Sigmoid colon (tissue), 7 donors: ENCODE measurements around the gene DMAC2. TPM values are rescaled to one million over a fixed set of nuclear protein-coding genes. Genes with fewer than 3 reads are reported as not detected.
"Not testable (repeated sequence)": the region's sequence is repeated elsewhere in the genome, so short reads cannot be mapped to it uniquely, and the experiment has no call there.

Source experiments
- DNase-seq: peaks from one replicate; pipeline ENCODE4 v3.0.0-alpha.2; 2019
- H3K27ac ChIP-seq, 4 donors: fragments of 200-600 bp; sonication (generic); one replicate each; pipeline ENCODE4 v1.5.1; 2016 to 2019; ENCODE audit warnings: mild to moderate bottlenecking in 1 of 4
- H3K27me3 ChIP-seq, 3 donors: fragments of 200-600 bp; sonication (generic); one replicate each; pipeline ENCODE4 v1.5.1; 2019; ENCODE audit warnings: mild to moderate bottlenecking in 1 of 3
- H3K36me3 ChIP-seq, 4 donors: fragments of 200-600 bp; sonication (generic); one replicate each; pipeline ENCODE4 v1.5.1; 2016 to 2019
- H3K4me1 ChIP-seq, 4 donors: fragments of 200-600 bp; sonication (generic); one replicate each; pipeline ENCODE4 v1.5.1; 2017 to 2019
- H3K4me3 ChIP-seq, 4 donors: fragments of 200-600 bp; sonication (generic); one replicate each; pipeline ENCODE4 v1.5.1; 2017 to 2019; ENCODE audit warnings: mild to moderate bottlenecking in 2 of 4, moderate library complexity in 1 of 4
- H3K9me3 ChIP-seq, 4 donors: fragments of 200-600 bp in 3 of 4; sonication (generic) in 3 of 4; one replicate each; pipeline versions ENCODE4 v1.5.1 to v1.6.1; 2013 to 2019
- EP300 ChIP-seq, 4 donors: sonication (generic); formaldehyde crosslinking; IDR thresholded peaks; one replicate each; pipeline ENCODE4 v1.6.1; 2017; ENCODE audit warnings: antibody characterized with exemption in 4 of 4
- POLR2A ChIP-seq, 2 donors: fragments of 450-650 bp; IDR thresholded peaks; one replicate each; pipeline ENCODE4 v1.6.1; 2016; ENCODE audit warnings: antibody characterized with exemption in 2 of 2, mild to moderate bottlenecking in 2 of 2, moderate library complexity in 2 of 2
- POLR2AphosphoS5 ChIP-seq, 4 donors: sonication (generic); formaldehyde crosslinking; IDR thresholded peaks; one replicate each; pipeline ENCODE4 v1.6.1; 2017; ENCODE audit warnings: antibody characterized with exemption in 4 of 4
- WGBS, 2 donors: extraction: QIAGEN DNeasy Blood & Tissue Kit; methylation state at CpG; one replicate each; pipeline ENCODE4 v1.1.7; 2013; 5-methylcytosine and 5-hydroxymethylcytosine counted together
- intact Hi-C: fragments of 100-400 bp; cut with DNase I; formaldehyde crosslinking; loops from one replicate; pipeline ENCODE4 v1.15.1; 2023
- polyA plus RNA-seq, 3 donors: library from polyadenylated mRNA; stranded (reverse); fragments of 200-250 nt; gene quantifications; one replicate each; pipeline ENCODE4 v1.2.3, GENCODE V29; 2013
- total RNA-seq, 4 donors: library from RNA; depleted of rRNA; stranded (reverse); fragments of >200 nt; gene quantifications; one replicate each; pipeline ENCODE4 v1.1.0, GENCODE V29; 2016
- TF ChIP-seq, protein P1 (sequence below), 4 experiments: fragments of 450-650 bp in 3 of 4; fragments of 200-600 bp in 1 of 4; IDR thresholded peaks; one replicate each; pipeline ENCODE4 v1.5.1; 2016 to 2019; ENCODE audit warnings: antibody characterized with exemption in 4 of 4, mild to moderate bottlenecking in 3 of 4, moderate library complexity in 2 of 4
- donor health status: healthy with polysubstance abuse.
- donor health status: Bipolar disorder and iron deficiency.
- donor health status: healthy.

Gene DMAC2
- total and polyA plus RNA-seq, 7 donors = 33.9 to 58.0 (median 41.3) TPM

DNA sequence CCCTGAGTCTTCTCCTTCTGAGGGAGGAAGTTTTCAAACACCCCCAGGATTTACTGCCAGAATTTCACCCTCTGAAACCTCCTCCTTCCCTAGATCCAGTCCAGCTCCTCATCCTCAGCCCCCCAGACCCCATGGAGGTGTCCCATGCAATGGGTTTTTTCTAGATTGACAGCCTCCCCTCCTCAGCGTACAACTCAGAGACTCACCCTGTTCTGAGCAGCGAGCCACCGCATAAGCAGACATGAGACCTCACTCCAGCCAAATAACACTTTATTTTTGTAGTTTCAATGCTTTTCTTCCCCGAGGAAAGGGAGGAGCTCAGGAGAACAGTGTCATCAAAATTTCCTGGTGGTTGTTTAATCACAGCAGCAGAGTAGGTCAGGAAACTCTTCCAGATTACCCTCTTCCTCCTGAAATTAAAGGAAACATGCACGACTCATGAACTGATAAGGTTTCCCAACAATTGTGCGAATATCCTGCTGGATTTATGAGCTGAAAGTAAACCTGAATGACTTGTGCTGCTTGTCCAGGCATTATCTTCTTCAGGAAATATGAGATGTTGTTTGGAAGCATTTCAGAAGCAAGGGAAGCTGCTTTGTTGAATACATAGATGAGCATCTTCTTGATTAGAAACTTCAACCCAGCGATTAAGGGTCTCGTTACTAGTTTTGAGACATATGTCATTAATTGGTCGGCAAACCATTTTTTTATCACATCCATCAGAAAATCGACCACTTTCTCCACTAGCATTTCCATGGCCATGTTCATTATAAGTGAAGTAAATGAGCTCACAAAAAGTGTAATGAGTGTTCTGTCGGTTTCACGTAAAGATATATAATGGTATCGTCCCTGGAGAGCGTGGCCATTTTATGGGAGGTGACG lies 39.4 kb upstream of the DMAC2 start:
- Histone ChIP-seq H3K27ac (peak overlapping the region in 3 of 4 donors; percentile 6 to 49 (median 15)), H3K36me3 (no peaks in the 10 kb centered on the region), H3K4me1 (no peaks in the 10 kb centered on the region), H3K9me3 (peaks cover 0 to 2% (median 0%) of the 10 kb centered on the region in 4 donors), H3K4me3 (no peak overlapping the region), H3K27me3 (peaks cover 0 to 34% (median 6%) of the 10 kb centered on the region in 3 donors)
- intact Hi-C loops = no loop called here
- TF ChIP-seq POLR2AphosphoS5 (IDR thresholded peaks at IDR 0.05) = peak in 1 of 4 donors; percentile 29
- TF ChIP-seq POLR2A (IDR thresholded peaks at IDR 0.05) = no peak
- TF ChIP-seq, protein P1, sequence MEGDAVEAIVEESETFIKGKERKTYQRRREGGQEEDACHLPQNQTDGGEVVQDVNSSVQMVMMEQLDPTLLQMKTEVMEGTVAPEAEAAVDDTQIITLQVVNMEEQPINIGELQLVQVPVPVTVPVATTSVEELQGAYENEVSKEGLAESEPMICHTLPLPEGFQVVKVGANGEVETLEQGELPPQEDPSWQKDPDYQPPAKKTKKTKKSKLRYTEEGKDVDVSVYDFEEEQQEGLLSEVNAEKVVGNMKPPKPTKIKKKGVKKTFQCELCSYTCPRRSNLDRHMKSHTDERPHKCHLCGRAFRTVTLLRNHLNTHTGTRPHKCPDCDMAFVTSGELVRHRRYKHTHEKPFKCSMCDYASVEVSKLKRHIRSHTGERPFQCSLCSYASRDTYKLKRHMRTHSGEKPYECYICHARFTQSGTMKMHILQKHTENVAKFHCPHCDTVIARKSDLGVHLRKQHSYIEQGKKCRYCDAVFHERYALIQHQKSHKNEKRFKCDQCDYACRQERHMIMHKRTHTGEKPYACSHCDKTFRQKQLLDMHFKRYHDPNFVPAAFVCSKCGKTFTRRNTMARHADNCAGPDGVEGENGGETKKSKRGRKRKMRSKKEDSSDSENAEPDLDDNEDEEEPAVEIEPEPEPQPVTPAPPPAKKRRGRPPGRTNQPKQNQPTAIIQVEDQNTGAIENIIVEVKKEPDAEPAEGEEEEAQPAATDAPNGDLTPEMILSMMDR (IDR thresholded peaks at IDR 0.05) = no peak
- TF ChIP-seq EP300 (IDR thresholded peaks at IDR 0.05) = peak in 1 of 4 donors; percentile 23
- 68 to 69% methylated on average over 15 of the region's 15 CpGs for WGBS, 2 donors
- no peak for DNase-seq

DNA sequence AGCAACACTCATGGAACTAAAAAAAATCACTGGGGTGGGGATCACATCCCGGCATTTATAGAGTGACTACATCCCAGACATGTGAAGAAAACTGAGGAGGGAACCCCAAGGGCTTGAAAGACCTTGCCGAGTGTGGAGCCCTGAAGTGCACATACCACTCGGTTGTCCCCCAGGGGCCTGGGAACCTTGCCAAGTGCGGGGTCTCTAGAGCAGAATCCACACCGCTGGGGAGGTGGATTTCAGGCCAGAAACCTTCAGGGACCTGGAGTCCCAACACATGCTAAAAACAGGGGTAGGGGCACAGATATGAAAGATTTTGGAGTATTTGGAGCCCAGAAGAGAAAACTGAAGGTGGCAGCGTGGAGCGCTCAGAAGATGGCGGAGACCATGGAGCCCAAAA lies 38.5 kb upstream of the DMAC2 start:
- WGBS, 2 donors = 62 to 77% methylated on average over 8 of the region's 8 CpGs
- H3K4me3 ChIP-seq = no peak overlapping the region
- H3K36me3 ChIP-seq = no peaks in the 10 kb centered on the region
- peaks cover 0 to 2% (median 0%) of the 10 kb centered on the region in 4 donors for H3K9me3 ChIP-seq
- intact Hi-C loops = no loop called here
- peak overlapping the region in 1 of 4 donors; percentile 49 for H3K27ac ChIP-seq
- TF ChIP-seq EP300 (IDR thresholded peaks at IDR 0.05) = no peak
- TF ChIP-seq POLR2AphosphoS5 (IDR thresholded peaks at IDR 0.05) = no peak
- TF ChIP-seq, protein P1 (IDR thresholded peaks at IDR 0.05) = no peak
- no peak for TF ChIP-seq POLR2A (IDR thresholded peaks at IDR 0.05)
- no peak for DNase-seq
- H3K4me1 ChIP-seq = no peaks in the 10 kb centered on the region
- H3K27me3 ChIP-seq = peaks cover 0 to 34% (median 6%) of the 10 kb centered on the region in 3 donors

DNA sequence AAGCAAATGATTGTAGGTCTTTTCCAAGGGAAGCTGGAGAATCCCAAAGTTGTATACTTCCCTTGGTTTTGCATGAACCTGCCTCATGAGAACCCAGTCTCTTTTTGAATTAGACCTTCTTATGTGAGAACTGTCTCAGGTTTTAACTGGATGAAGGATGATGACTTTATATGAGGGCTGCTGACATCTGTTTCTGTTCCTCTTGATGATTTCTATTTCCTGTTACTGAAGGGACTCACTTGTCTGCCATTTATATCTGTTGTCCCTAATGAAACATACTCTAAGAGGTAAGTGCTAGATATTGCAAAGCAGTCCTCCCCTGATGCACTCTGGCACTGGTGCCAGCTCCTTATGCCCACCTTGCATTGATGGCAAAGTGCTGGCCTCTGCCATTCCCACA lies 36.9 kb upstream of the DMAC2 start:
- no peaks in the 10 kb centered on the region for H3K4me1 ChIP-seq
- H3K9me3 ChIP-seq = no peaks in the 10 kb centered on the region
- no peak overlapping the region for H3K27ac ChIP-seq
- DNase-seq = no peak
- intact Hi-C loops = no loop called here
- no peak overlapping the region for H3K4me3 ChIP-seq
- H3K27me3 ChIP-seq = peaks cover 0 to 45% (median 6%) of the 10 kb centered on the region in 3 donors
- TF ChIP-seq POLR2AphosphoS5 (IDR thresholded peaks at IDR 0.05) (no peak), POLR2A (IDR thresholded peaks at IDR 0.05) (no peak), EP300 (IDR thresholded peaks at IDR 0.05) (no peak)
- TF ChIP-seq, protein P1 (IDR thresholded peaks at IDR 0.05) = no peak
- H3K36me3 ChIP-seq = no peaks in the 10 kb centered on the region

DNA sequence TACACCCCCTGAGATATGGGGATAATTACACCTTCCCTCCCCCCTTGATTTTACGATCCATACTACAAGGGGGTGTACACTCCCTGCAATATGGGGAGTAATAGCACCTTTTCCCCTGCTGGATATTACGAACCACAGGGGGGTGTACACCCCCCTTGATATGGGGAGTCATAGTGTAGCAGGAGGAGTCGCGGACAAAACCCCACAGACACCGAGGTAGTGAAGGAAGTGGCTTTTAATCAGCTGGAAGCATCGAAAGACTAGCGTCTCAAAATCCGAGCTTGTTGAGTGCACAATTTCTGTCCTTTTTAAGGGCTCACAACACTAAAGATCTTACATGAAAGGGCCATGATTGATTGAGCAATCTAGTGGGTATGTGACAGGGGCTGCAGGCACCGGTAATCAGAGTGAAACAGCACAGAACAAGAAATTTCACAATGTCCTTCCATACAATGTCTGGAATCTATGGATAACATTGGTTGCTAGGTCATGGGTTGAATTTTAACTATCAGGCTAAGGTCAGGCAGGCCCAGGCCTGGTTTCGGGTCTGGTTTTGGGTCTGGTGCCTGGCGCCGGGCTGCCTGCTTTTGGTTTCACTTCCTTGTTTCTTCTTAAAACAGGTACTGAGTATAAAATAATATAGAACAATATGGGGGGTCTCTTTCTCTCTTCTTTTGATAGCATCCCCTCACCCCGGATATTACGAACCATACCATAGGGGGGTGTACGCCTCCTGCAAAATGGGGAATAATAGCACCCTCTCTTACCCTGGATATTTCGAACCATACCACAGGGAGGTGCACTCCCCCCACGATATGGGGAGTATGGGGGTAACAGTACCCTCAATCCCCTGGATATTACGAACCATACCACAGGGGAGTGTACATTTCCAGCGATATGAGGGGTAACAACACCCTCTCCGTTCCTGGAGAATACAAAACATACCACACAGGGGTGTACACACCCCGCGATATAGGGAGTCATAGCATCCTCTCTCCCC lies 23.8 kb upstream of the DMAC2 start:
- H3K4me3 ChIP-seq, intact Hi-C loops, H3K27ac ChIP-seq, H3K36me3 ChIP-seq, DNase-seq, H3K9me3 ChIP-seq, H3K4me1 ChIP-seq: not testable (repeated sequence)
- WGBS, 2 donors = 74 to 79% methylated on average over 22 of the region's 22 CpGs
- peaks cover 0 to 79% (median 15%) of the 10 kb centered on the region in 3 donors for H3K27me3 ChIP-seq

DNA sequence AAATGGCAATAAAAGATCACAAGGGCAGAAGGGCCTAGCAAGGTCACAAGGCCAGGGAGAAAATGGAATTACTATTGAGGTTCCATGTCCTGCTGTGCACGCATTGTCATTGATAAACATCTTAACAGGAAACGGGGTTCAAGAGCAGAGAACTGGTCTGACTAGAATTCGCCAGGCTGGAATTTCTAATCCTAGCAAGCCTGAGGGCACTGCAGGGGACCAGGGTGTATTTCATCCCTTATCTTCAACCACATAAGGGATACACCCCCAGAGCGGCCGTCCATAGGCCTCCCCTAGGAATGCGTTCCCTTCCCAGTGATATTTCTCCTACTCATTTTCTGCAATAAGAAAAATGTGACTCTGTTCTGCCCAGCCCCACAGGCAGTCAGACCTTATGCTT lies 22.8 kb upstream of the DMAC2 start:
- WGBS, 2 donors = 66 to 73% methylated on average over 6 of the region's 6 CpGs
- TF ChIP-seq POLR2A (IDR thresholded peaks at IDR 0.05) (no peak), POLR2AphosphoS5 (IDR thresholded peaks at IDR 0.05) (no peak), EP300 (IDR thresholded peaks at IDR 0.05) (no peak)
- TF ChIP-seq, protein P1 (IDR thresholded peaks at IDR 0.05) = no peak
- Histone ChIP-seq H3K4me1 (no peaks in the 10 kb centered on the region), H3K27me3 (peaks cover 0 to 76% (median 15%) of the 10 kb centered on the region in 3 donors), H3K9me3 (peaks cover 0 to 3% (median 0%) of the 10 kb centered on the region in 4 donors), H3K4me3 (no peak overlapping the region), H3K27ac (no peak overlapping the region), H3K36me3 (no peaks in the 10 kb centered on the region)
- no peak for DNase-seq
- intact Hi-C loops = no loop called here
